HCT116 (cell line): ENCODE data around the gene ALDH1L1. TPM values are rescaled to one million over a fixed set of nuclear protein-coding genes. Genes with fewer than 3 reads are reported as not detected.

Source experiments
- ATAC-seq: fragments of 200-7000 bp; cut with Tn5 transposase; 2 replicates; pipeline ENCODE4 v1.9.1; 2020; ENCODE audit warnings: mild to moderate bottlenecking, moderate library complexity
- BruUV-seq: library from RNA; stranded (reverse); fragments of 400-500 nt; replicated peaks from 2 replicates; lab custom pipeline; 2021; lab: Mats Ljungman, UMichigan
- CTCF ChIA-PET: fragments of 300-600 bp; sonication (Branson Sonifier 250); formaldehyde crosslinking; loops from one replicate; lab custom pipeline; 2021; ENCODE audit warnings: antibody characterized with exemption; lab: Charles Lee
- POLR2A ChIA-PET: fragments of 300-600, 350-600 bp; sonication (Branson Sonifier 250); formaldehyde crosslinking; loops from one replicate; lab custom pipeline; 2021; ENCODE audit warnings: antibody characterized with exemption; lab: Charles Lee
- RAD21 ChIA-PET, 2 experiments: fragments of 300-600 bp; sonication (Branson Sonifier 250); formaldehyde crosslinking; loops; one replicate each; lab custom pipeline; 2023; ENCODE audit warnings: low total read pairs in 2 of 2; ENCODE audit not compliant: uncharacterized antibody in 2 of 2, unreplicated experiment in 2 of 2, low non-redundant PET in 1 of 2; lab: Charles Lee
- DNase-seq: peaks from one replicate; pipeline ENCODE4 v3.0.0-alpha.2; 2010; ENCODE audit warnings: low read depth, low spot score
- H2AFZ ChIP-seq: fragments of 200-600 bp; shearing (Covaris generic), sonication (generic); 2 replicates; pipeline ENCODE4 v1.6.1; 2017; ENCODE audit warnings: low read depth, mixed run types, mixed read lengths, antibody characterized with exemption, low read length; ENCODE audit not compliant: poor library complexity, severe bottlenecking
- H3K27ac ChIP-seq: 2 replicates; pipeline ENCODE4 v1.5.1; 2012; ENCODE audit warnings: low read depth, low read length
- H3K27me3 ChIP-seq: fragments of 200-600 bp; sonication (generic); 2 replicates; pipeline ENCODE4 v1.6.1; 2016; ENCODE audit warnings: mixed run types, low read length, mixed read lengths; ENCODE audit not compliant: insufficient read depth
- H3K36me3 ChIP-seq, 2 experiments: fragments of 200-500 bp in 1 of 2; fragments of 200-600 bp in 1 of 2; sonication (Bioruptor generic) in 1 of 2; sonication (generic) in 1 of 2; 2 replicates each; pipeline versions ENCODE4 v1.5.1 to v1.6.1; 2014 to 2016; ENCODE audit warnings: low read length in 2 of 2, inconsistent platforms in 1 of 2, mixed read lengths in 1 of 2, mixed run types in 1 of 2; ENCODE audit not compliant: insufficient read depth in 2 of 2, control insufficient read depth in 1 of 2
- H3K4me1 ChIP-seq, 2 experiments: fragments of 200-600 bp in 1 of 2; sonication (generic) in 1 of 2; 2 replicates each; pipeline versions ENCODE4 v1.5.1 to v1.6.1; 2012 to 2017; ENCODE audit warnings: low read length in 2 of 2, inconsistent platforms in 1 of 2, mild to moderate bottlenecking in 1 of 2, mixed read lengths in 1 of 2, mixed run types in 1 of 2, moderate library complexity in 1 of 2; ENCODE audit not compliant: insufficient read depth in 2 of 2, control insufficient read depth in 1 of 2
- H3K4me2 ChIP-seq: fragments of 200-600 bp; sonication (generic); 2 replicates; pipeline ENCODE4 v1.6.1; 2017; ENCODE audit warnings: mixed run types, low read length, mixed read lengths
- H3K4me3 ChIP-seq, 2 experiments: fragments of 200-600 bp in 1 of 2; sonication (generic) in 1 of 2; replicated peaks in 1 of 2; 2 replicates each; pipeline ENCODE4 v1.5.1; 2011 to 2016; ENCODE audit warnings: low read length in 2 of 2, control low read depth in 1 of 2, low read depth in 1 of 2, mild to moderate bottlenecking in 1 of 2, mixed read lengths in 1 of 2, mixed run types in 1 of 2
- H3K79me2 ChIP-seq: fragments of 200-600 bp; sonication (generic); 2 replicates; pipeline ENCODE4 v1.6.1; 2017; ENCODE audit warnings: mild to moderate bottlenecking, mixed run types, low read length, moderate library complexity, mixed read lengths; ENCODE audit not compliant: insufficient read depth
- H3K9ac ChIP-seq: fragments of 200-600 bp; sonication (generic); 2 replicates; pipeline ENCODE4 v1.6.1; 2016; ENCODE audit warnings: low read length, mixed read lengths
- H3K9me2 ChIP-seq: fragments of 200-600 bp; sonication (generic), shearing (Covaris generic); 2 replicates; pipeline ENCODE4 v1.6.1; 2017; ENCODE audit warnings: mixed run types, mild to moderate bottlenecking, moderate library complexity; ENCODE audit not compliant: insufficient read depth
- H3K9me3 ChIP-seq, 2 experiments: fragments of 200-500 bp in 1 of 2; fragments of 200-600 bp in 1 of 2; sonication (Bioruptor generic) in 1 of 2; sonication (generic) in 1 of 2; 2 replicates each; pipeline ENCODE4 v1.6.1; 2014 to 2017; ENCODE audit warnings: low read length in 2 of 2, mixed read lengths in 2 of 2, inconsistent platforms in 1 of 2, low read depth in 1 of 2, mild to moderate bottlenecking in 1 of 2, mixed run types in 1 of 2, moderate library complexity in 1 of 2; ENCODE audit not compliant: control insufficient read depth in 1 of 2, insufficient read depth in 1 of 2
- H4K20me1 ChIP-seq: fragments of 200-600 bp; sonication (generic), shearing (Covaris generic); 2 replicates; pipeline ENCODE4 v1.6.1; 2017; ENCODE audit warnings: mixed run types, mild to moderate bottlenecking, moderate library complexity; ENCODE audit not compliant: insufficient read depth
- CBX3 ChIP-seq: IDR thresholded peaks from 2 replicates; pipeline ENCODE4 v1.6.1; 2012; ENCODE audit warnings: low read depth
- CEBPB ChIP-seq: IDR thresholded peaks from 2 replicates; pipeline ENCODE4 v1.6.1; 2012; ENCODE audit warnings: low read depth
- CTCF ChIP-seq, 3 experiments: fragments of 200-600 bp in 1 of 3; sonication (generic) in 1 of 3; IDR thresholded peaks in 2 of 3; conservative IDR thresholded peaks in 1 of 3; 2 replicates each; pipeline ENCODE4 v1.5.1; 2012 to 2017; ENCODE audit warnings: low read depth in 2 of 3, low read length in 2 of 3, antibody characterized with exemption in 1 of 3, borderline replicate concordance in 1 of 3, control low read depth in 1 of 3, mild to moderate bottlenecking in 1 of 3, mixed read lengths in 1 of 3, mixed run types in 1 of 3, moderate library complexity in 1 of 3; ENCODE audit not compliant: insufficient read depth in 1 of 3
- EZH2 ChIP-seq: fragments of 200-600 bp; sonication (generic); IDR thresholded peaks from 2 replicates; pipeline ENCODE4 v1.6.1; 2017; ENCODE audit warnings: antibody characterized with exemption, mixed run types
- FOSL1 ChIP-seq: IDR thresholded peaks from 2 replicates; pipeline ENCODE4 v1.6.1; 2012; ENCODE audit warnings: low read depth
- JUND ChIP-seq: IDR thresholded peaks from 2 replicates; pipeline ENCODE4 v1.6.1; 2012
- MAX ChIP-seq: IDR thresholded peaks from 2 replicates; pipeline ENCODE4 v1.6.1; 2012
- POLR2AphosphoS5 ChIP-seq: IDR thresholded peaks from 2 replicates; pipeline ENCODE4 v1.6.1; 2011; ENCODE audit warnings: mild to moderate bottlenecking, low read depth, low read length, moderate library complexity
- RAD21 ChIP-seq: IDR thresholded peaks from 2 replicates; pipeline ENCODE4 v1.6.1; 2012; ENCODE audit warnings: low read depth, mild to moderate bottlenecking
- SIN3A ChIP-seq: IDR thresholded peaks from 2 replicates; pipeline ENCODE4 v1.6.1; 2012; ENCODE audit warnings: low read depth
- SP1 ChIP-seq: IDR thresholded peaks from 2 replicates; pipeline ENCODE4 v1.6.1; 2012; ENCODE audit warnings: low read depth
- TCF7L2 ChIP-seq: IDR thresholded peaks from 2 replicates; pipeline ENCODE4 v1.7.0; 2011; ENCODE audit warnings: borderline replicate concordance, inconsistent platforms; ENCODE audit not compliant: insufficient read depth, insufficient read length; ENCODE audit errors: extremely low read depth
- ZBTB33 ChIP-seq: IDR thresholded peaks from 2 replicates; pipeline ENCODE4 v1.6.1; 2011; ENCODE audit warnings: mild to moderate bottlenecking, low read length, moderate library complexity; ENCODE audit not compliant: insufficient replicate concordance; ENCODE audit errors: extremely low read depth
- ZFX ChIP-seq: fragments of 450-650 bp; IDR thresholded peaks from 2 replicates; pipeline ENCODE4 v1.6.1; 2017
- intact Hi-C: fragments of 100-400 bp; cut with micrococcal nuclease; formaldehyde crosslinking; loops from 2 replicates; pipeline ENCODE4 v1.10.0; 2022
- total RNA-seq: library from RNA; stranded (reverse); gene quantifications from one replicate; pipeline ENCODE4 v1.2.1, GENCODE V29; 2021; ENCODE audit not compliant: unreplicated experiment
- TF ChIP-seq, protein P1 (sequence below): IDR thresholded peaks from 2 replicates; pipeline ENCODE4 v1.6.1; 2012; ENCODE audit warnings: low read depth
- TF ChIP-seq, protein P2 (sequence below): IDR thresholded peaks from 2 replicates; pipeline ENCODE4 v1.6.1; 2012

The ALDH1L1 gene
- total RNA-seq, 1 experiment from 2014 or later: 0.81 TPM

DNA sequence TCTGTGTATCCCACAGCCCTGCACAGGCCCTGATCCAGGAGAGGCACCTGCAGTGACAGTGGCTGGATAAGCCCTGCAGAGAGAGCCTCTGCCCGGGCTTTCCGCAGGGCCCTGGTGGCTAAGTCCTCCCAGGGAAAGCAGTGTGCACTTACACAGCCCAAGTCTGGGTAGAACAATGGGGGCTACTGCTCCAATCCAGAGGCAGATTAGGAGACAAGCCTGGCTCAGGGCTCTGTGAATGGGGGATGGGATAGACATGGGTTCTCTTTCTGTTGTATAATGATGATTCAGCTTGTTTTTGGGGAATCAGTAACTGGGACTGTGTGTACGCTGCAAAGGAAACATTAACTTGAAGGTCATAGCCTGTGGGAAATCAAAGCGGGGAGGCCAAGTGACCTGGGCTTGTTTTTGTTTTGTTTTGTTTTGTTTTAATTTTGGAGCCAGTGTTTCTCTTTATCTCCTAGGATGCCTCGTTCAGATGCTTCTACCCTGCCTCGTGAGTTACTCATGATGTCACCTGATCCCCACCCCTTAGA lies 4.1 kb upstream of the ALDH1L1 start (continued):
- TF ChIP-seq ZBTB33 (no peak), CEBPB (no peak), SIN3A (no peak)

DNA sequence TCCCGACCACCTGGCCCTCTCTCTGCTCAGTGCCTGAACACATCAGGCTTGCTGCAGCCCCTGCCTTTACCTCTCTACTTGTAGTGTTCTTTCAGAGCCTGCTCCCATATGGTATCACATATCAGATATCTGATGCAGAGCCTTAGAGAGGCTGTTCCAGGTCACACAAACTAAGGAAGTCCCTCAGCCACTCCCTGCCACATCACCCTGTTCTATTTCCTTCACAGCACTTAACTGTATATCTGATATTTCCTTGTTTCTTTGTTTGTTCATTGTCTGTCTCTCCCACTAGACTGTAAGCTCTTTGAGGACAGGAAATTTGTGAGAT lies 976 bp upstream of the ALDH1L1 start:
- H3K79me2 ChIP-seq: no peaks in the 10 kb centered on the region
- no peaks in the 10 kb centered on the region for H3K4me1 ChIP-seq
- ChIA-PET CTCF (no interaction called here), POLR2A (no interaction called here), RAD21 (no interaction called here)
- H4K20me1 ChIP-seq: no peaks in the 10 kb centered on the region
- no TSS peak for BruUV-seq
- H3K9ac ChIP-seq: no peak overlapping the region
- ATAC-seq (no peak), DNase-seq (no peak)
- no peak overlapping the region for H3K4me2 ChIP-seq
- no peaks in the 10 kb centered on the region for H3K9me2 ChIP-seq
- intact Hi-C loops: no loop called here
- H3K9me3 ChIP-seq: no peaks in the 10 kb centered on the region
- H3K36me3 ChIP-seq: no peaks in the 10 kb centered on the region
- no peak overlapping the region for H2AFZ ChIP-seq
- no peaks in the 10 kb centered on the region for H3K27me3 ChIP-seq
- no peak overlapping the region for H3K4me3 ChIP-seq
- no peak overlapping the region for H3K27ac ChIP-seq
- TF ChIP-seq, protein P1, sequence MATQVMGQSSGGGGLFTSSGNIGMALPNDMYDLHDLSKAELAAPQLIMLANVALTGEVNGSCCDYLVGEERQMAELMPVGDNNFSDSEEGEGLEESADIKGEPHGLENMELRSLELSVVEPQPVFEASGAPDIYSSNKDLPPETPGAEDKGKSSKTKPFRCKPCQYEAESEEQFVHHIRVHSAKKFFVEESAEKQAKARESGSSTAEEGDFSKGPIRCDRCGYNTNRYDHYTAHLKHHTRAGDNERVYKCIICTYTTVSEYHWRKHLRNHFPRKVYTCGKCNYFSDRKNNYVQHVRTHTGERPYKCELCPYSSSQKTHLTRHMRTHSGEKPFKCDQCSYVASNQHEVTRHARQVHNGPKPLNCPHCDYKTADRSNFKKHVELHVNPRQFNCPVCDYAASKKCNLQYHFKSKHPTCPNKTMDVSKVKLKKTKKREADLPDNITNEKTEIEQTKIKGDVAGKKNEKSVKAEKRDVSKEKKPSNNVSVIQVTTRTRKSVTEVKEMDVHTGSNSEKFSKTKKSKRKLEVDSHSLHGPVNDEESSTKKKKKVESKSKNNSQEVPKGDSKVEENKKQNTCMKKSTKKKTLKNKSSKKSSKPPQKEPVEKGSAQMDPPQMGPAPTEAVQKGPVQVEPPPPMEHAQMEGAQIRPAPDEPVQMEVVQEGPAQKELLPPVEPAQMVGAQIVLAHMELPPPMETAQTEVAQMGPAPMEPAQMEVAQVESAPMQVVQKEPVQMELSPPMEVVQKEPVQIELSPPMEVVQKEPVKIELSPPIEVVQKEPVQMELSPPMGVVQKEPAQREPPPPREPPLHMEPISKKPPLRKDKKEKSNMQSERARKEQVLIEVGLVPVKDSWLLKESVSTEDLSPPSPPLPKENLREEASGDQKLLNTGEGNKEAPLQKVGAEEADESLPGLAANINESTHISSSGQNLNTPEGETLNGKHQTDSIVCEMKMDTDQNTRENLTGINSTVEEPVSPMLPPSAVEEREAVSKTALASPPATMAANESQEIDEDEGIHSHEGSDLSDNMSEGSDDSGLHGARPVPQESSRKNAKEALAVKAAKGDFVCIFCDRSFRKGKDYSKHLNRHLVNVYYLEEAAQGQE: no peak
- no peak for TF ChIP-seq JUND
- no peak for TF ChIP-seq POLR2AphosphoS5
- TF ChIP-seq EZH2: no peak
- TF ChIP-seq ZFX: no peak
- TF ChIP-seq SP1: no peak
- TF ChIP-seq CTCF (IDR thresholded peaks at IDR 0.05 in 2 of 3, conservative IDR thresholded peaks at IDR 0.05 in 1 of 3; ENCODE audit: borderline replicate concordance in 1 of 3, insufficient read depth in 1 of 3, low read depth in 2 of 3, low read length in 2 of 3): no peak
- TF ChIP-seq CEBPB: no peak
- no peak for TF ChIP-seq CBX3
- TF ChIP-seq RAD21: no peak
- TF ChIP-seq MAX: no peak
- TF ChIP-seq TCF7L2: no peak
- TF ChIP-seq FOSL1: no peak
- TF ChIP-seq, protein P2, sequence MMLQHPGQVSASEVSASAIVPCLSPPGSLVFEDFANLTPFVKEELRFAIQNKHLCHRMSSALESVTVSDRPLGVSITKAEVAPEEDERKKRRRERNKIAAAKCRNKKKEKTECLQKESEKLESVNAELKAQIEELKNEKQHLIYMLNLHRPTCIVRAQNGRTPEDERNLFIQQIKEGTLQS: no peak
